Esophagus squamous epithelium (tissue), 5 donors: ENCODE measurements around the gene FAF2. TPM values are rescaled to one million over a fixed set of nuclear protein-coding genes. Genes with fewer than 3 reads are reported as not detected.

Experiments
- DNase-seq: peaks from one replicate; lab custom pipeline; 2025; lab: John Stamatoyannopoulos, UW
- H3K27ac ChIP-seq, 4 donors: fragments of 200-600 bp; sonication (generic); one replicate each; pipeline ENCODE4 v1.5.1; 2016 to 2019; ENCODE audit warnings: mild to moderate bottlenecking in 1 of 4
- H3K27me3 ChIP-seq, 4 donors: fragments of 200-600 bp; sonication (generic); 1 replicate in 3 of 4; 2 replicates in 1 of 4; pipeline versions ENCODE4 v1.5.1 to v1.6.0; 2017 to 2021; ENCODE audit warnings: antibody characterized with exemption in 1 of 4
- H3K36me3 ChIP-seq, 3 donors: fragments of 200-600 bp; sonication (generic); one replicate each; pipeline ENCODE4 v1.5.1; 2016 to 2019
- H3K4me1 ChIP-seq, 3 donors: fragments of 200-600 bp; sonication (generic); one replicate each; pipeline ENCODE4 v1.5.1; 2017 to 2019
- H3K4me3 ChIP-seq, 4 donors: fragments of 200-600 bp; sonication (generic); 1 replicate in 3 of 4; 2 replicates in 1 of 4; pipeline ENCODE4 v1.5.1; 2016 to 2019; ENCODE audit warnings: mild to moderate bottlenecking in 2 of 4, moderate library complexity in 1 of 4
- H3K9me3 ChIP-seq, 3 donors: fragments of 200-600 bp; sonication (generic); one replicate each; pipeline ENCODE4 v1.5.1; 2016 to 2019
- CTCF ChIP-seq, 6 experiments: fragments of 450-650 bp in 4 of 6; fragments of 200-600 bp in 2 of 6; sonication (generic) in 2 of 6; IDR thresholded peaks; one replicate each; pipeline ENCODE4 v1.5.1; 2016 to 2019; ENCODE audit warnings: antibody characterized with exemption in 6 of 6, mild to moderate bottlenecking in 4 of 6, moderate library complexity in 4 of 6
- POLR2A ChIP-seq, 4 donors: fragments of 450-650 bp; IDR thresholded peaks; one replicate each; pipeline ENCODE4 v1.6.1; 2017; ENCODE audit warnings: antibody characterized with exemption in 4 of 4, mild to moderate bottlenecking in 4 of 4, moderate library complexity in 3 of 4
- WGBS, 2 donors: methylation state at CpG; one replicate each; pipeline ENCODE4 v1.1.5; 2018; 5-methylcytosine and 5-hydroxymethylcytosine counted together
- intact Hi-C: fragments of 100-400 bp; cut with DNase I; formaldehyde crosslinking; loops from one replicate; pipeline ENCODE4 v1.15.0; 2022
- total RNA-seq, 4 donors: library from RNA; depleted of rRNA; stranded (reverse); fragments of >200 nt; gene quantifications; one replicate each; pipeline ENCODE4 v1.1.0, GENCODE V29; 2016
- donor health status: DM: yes; HTN: yes; CAD: no.

The FAF2 gene
- total RNA-seq, 4 donors from 2014 or later = 18.5 to 27.0 (median 24.7) TPM

GRCh38 chr5:176497852-176498251 is 49.7 kb downstream of the FAF2 start:
- peaks cover 0 to 100% (median 37%) of the 10 kb centered on the region in 3 donors for H3K36me3 ChIP-seq
- no peaks in the 10 kb centered on the region for H3K9me3 ChIP-seq
- H3K27me3 ChIP-seq = no peaks in the 10 kb centered on the region
- intact Hi-C loops = no loop called here
- no peak for DNase-seq
- H3K4me1 ChIP-seq = peaks cover 0 to 17% (median 0%) of the 10 kb centered on the region in 3 donors
- TF ChIP-seq POLR2A (IDR thresholded peaks at IDR 0.05) = no peak
- no peak for TF ChIP-seq CTCF (IDR thresholded peaks at IDR 0.05)
- WGBS, 2 donors = 37 to 46% methylated on average over 9 of the region's 9 CpGs
- H3K4me3 ChIP-seq = no peak overlapping the region
- peak overlapping the region in 2 of 4 donors; percentile 27 to 31 for H3K27ac ChIP-seq

- no peak for DNase-seq
- no peaks in the 10 kb centered on the region for H3K9me3 ChIP-seq
- intact Hi-C loops = no loop called here
- H3K27me3 ChIP-seq = no peaks in the 10 kb centered on the region
- H3K4me3 ChIP-seq = no peak overlapping the region
- TF ChIP-seq CTCF (IDR thresholded peaks at IDR 0.05) = no peak
- no peak for TF ChIP-seq POLR2A (IDR thresholded peaks at IDR 0.05)
- peaks cover 0 to 12% (median 0%) of the 10 kb centered on the region in 3 donors for H3K4me1 ChIP-seq
- H3K36me3 ChIP-seq = peaks cover 0 to 100% (median 29%) of the 10 kb centered on the region in 3 donors
- H3K27ac ChIP-seq = no peak overlapping the region
- WGBS, 2 donors = 87 to 91% methylated on average over 5 of the region's 5 CpGs
Measured at GRCh38 chr5:176499273-176499672, 51.1 kb downstream of the FAF2 start.

GRCh38 chr5:176500511-176500910 is 52.3 kb downstream of the FAF2 start:
- intact Hi-C loops = no loop called here
- Histone ChIP-seq H3K9me3 (no peaks in the 10 kb centered on the region), H3K4me1 (peaks cover 0 to 12% (median 0%) of the 10 kb centered on the region in 3 donors), H3K36me3 (peaks cover 0 to 100% (median 29%) of the 10 kb centered on the region in 3 donors), H3K27me3 (no peaks in the 10 kb centered on the region), H3K27ac (no peak overlapping the region), H3K4me3 (no peak overlapping the region)
- TF ChIP-seq CTCF (IDR thresholded peaks at IDR 0.05) (no peak), POLR2A (IDR thresholded peaks at IDR 0.05) (no peak)
- DNase-seq = no peak
- WGBS, 2 donors = 94 to 100% methylated on average over 3 of the region's 3 CpGs

- Histone ChIP-seq H3K4me1 (peaks cover 0 to 12% (median 0%) of the 10 kb centered on the region in 3 donors), H3K4me3 (no peak overlapping the region), H3K9me3 (no peaks in the 10 kb centered on the region), H3K27me3 (no peaks in the 10 kb centered on the region), H3K36me3 (peaks cover 0 to 100% (median 27%) of the 10 kb centered on the region in 3 donors), H3K27ac (no peak overlapping the region)
- intact Hi-C loops = no loop called here
- DNase-seq = no peak
- 83 to 93% methylated on average over 1 of the region's 1 CpG for WGBS, 2 donors
- TF ChIP-seq CTCF (IDR thresholded peaks at IDR 0.05) (no peak), POLR2A (IDR thresholded peaks at IDR 0.05) (no peak)
Measured at GRCh38 chr5:176501333-176501732, 53.1 kb downstream of the FAF2 start.

- no peak for DNase-seq
- Histone ChIP-seq H3K4me1 (peaks cover 0 to 1% (median 0%) of the 10 kb centered on the region in 3 donors), H3K4me3 (no peak overlapping the region), H3K36me3 (peaks cover 0 to 100% (median 38%) of the 10 kb centered on the region in 3 donors), H3K9me3 (no peaks in the 10 kb centered on the region), H3K27ac (no peak overlapping the region), H3K27me3 (no peaks in the 10 kb centered on the region)
- TF ChIP-seq POLR2A (IDR thresholded peaks at IDR 0.05) = no peak
- TF ChIP-seq CTCF (IDR thresholded peaks at IDR 0.05) = no peak
- WGBS, 2 donors = 94 to 95% methylated on average over 4 to 5 of the region's 5 CpGs
- intact Hi-C loops = no loop called here
Measured at GRCh38 chr5:176503496-176503895, 55.3 kb downstream of the FAF2 start.
